ENCODE data around the gene N4BP2L2. TPM values are rescaled to one million over a fixed set of nuclear protein-coding genes. Genes with fewer than 3 reads are reported as not detected.

Gene N4BP2L2
- total and polyA plus RNA-seq, 2 of the 13 experiments (the other 11 are each of a cell fraction or from before 2014, with no cell fraction given): 58.9 to 81.2 TPM

GRCh38 chr13:32454886-32455593, 83.6 kb downstream of the N4BP2L2 start (continued):
- TF ChIP-seq ZBTB4 (CRISPR knock-in tag; IDR thresholded peaks at IDR 0.05; ENCODE audit: borderline replicate concordance): peak; percentile 75; the same call in 1 of the 2 replicates
- no peak for TF ChIP-seq TFE3 (CRISPR knock-in tag; IDR thresholded peaks at IDR 0.05)
- no peak for TF ChIP-seq ZHX2 (IDR thresholded peaks at IDR 0.05; ENCODE audit: low read depth)
- TF ChIP-seq ZHX2 (CRISPR knock-in tag; IDR thresholded peaks at IDR 0.05; ENCODE audit: borderline replicate concordance): no peak
- no peak for TF ChIP-seq ZNF510 (CRISPR knock-in tag; IDR thresholded peaks at IDR 0.05; ENCODE audit: low read depth)
- TF ChIP-seq NFE2 (CRISPR knock-in tag; IDR thresholded peaks at IDR 0.05): no peak
- TF ChIP-seq CREB1 (IDR thresholded peaks at IDR 0.05): no peak
- TF ChIP-seq CREB1 (CRISPR knock-in tag; IDR thresholded peaks at IDR 0.05): no peak
- TF ChIP-seq DMAP1 (CRISPR knock-in tag; IDR thresholded peaks at IDR 0.05): peak; percentile 57; the same call in 1 of the 2 replicates
- no peak for TF ChIP-seq ATAD3A (CRISPR knock-in tag; IDR thresholded peaks at IDR 0.05)
- no peak for TF ChIP-seq TP53 (CRISPR knock-in tag; conservative IDR thresholded peaks at IDR 0.05)
- no peak for TF ChIP-seq DZIP1 (CRISPR knock-in tag; IDR thresholded peaks at IDR 0.05)
- TF ChIP-seq ZNF335 (CRISPR knock-in tag; IDR thresholded peaks at IDR 0.05): no peak
- no peak for TF ChIP-seq ZNF557 (CRISPR knock-in tag; IDR thresholded peaks at IDR 0.05)
- no peak for TF ChIP-seq ZNF749 (CRISPR knock-in tag; IDR thresholded peaks at IDR 0.05; ENCODE audit: borderline replicate concordance)
